Measurements from ENCODE around the gene CEACAM1. TPM values are rescaled to one million over a fixed set of nuclear protein-coding genes. Genes with fewer than 3 reads are reported as not detected.
"Not testable (repeated sequence)": the region's sequence is repeated elsewhere in the genome, so short reads cannot be mapped to it uniquely, and the experiment has no call there.

The CEACAM1 gene
- total RNA-seq, 4 donors from 2014 or later, result 2.4 to 36.9 (median 23.0) TPM

- ATAC-seq (ENCODE audit: low FRiP score), result no peak
- DNase-seq (ENCODE audit: low spot score), result no peak
Observed at GRCh38 chr19:42567567-42567966, 39.3 kb upstream of the CEACAM1 start.

GRCh38 chr19:42563352-42564210, 35.3 kb upstream of the CEACAM1 start:
- DNase-seq (ENCODE audit: low spot score) (no peak), ATAC-seq (ENCODE audit: low FRiP score) (no peak)
- no peak for TF ChIP-seq CTCF (IDR thresholded peaks at IDR 0.05)

More at GRCh38 chr19:42567567-42567966, 39.3 kb upstream of the CEACAM1 start:
- TF ChIP-seq CTCF (IDR thresholded peaks at IDR 0.05), result no peak

GRCh38 chr19:42561512-42561911, 33.2 kb upstream of the CEACAM1 start:
- no peak for TF ChIP-seq CTCF (IDR thresholded peaks at IDR 0.05)
- no peak for ATAC-seq (ENCODE audit: low FRiP score)
- DNase-seq (ENCODE audit: low spot score), result no peak

GRCh38 chr19:42560731-42561130, 32.5 kb upstream of the CEACAM1 start:
- DNase-seq (ENCODE audit: low spot score) (no peak), ATAC-seq (ENCODE audit: low FRiP score) (no peak)
- TF ChIP-seq CTCF (IDR thresholded peaks at IDR 0.05), result no peak

- TF ChIP-seq CTCF (IDR thresholded peaks at IDR 0.05), result no peak
- ATAC-seq (ENCODE audit: low FRiP score) (no peak), DNase-seq (ENCODE audit: low spot score) (no peak)
Observed at GRCh38 chr19:42558450-42559150, 30.3 kb upstream of the CEACAM1 start.

- ATAC-seq (ENCODE audit: low FRiP score), result not testable (repeated sequence)
Observed at GRCh38 chr19:42557386-42557871, 29.1 kb upstream of the CEACAM1 start.

GRCh38 chr19:42555801-42556200, 27.5 kb upstream of the CEACAM1 start:
- DNase-seq (ENCODE audit: low spot score) (no peak), ATAC-seq (ENCODE audit: low FRiP score) (no peak)
- no peak for TF ChIP-seq CTCF (IDR thresholded peaks at IDR 0.05)

More at GRCh38 chr19:42557386-42557871, 29.1 kb upstream of the CEACAM1 start:
- not testable (repeated sequence) for DNase-seq (ENCODE audit: low spot score)

Data from omental fat pad (tissue), 4 donors.